HG02973 (cell line): ENCODE measurements around the gene TYW1.
"Not testable (repeated sequence)": the region's sequence is repeated elsewhere in the genome, so short reads cannot be mapped to it uniquely, and the experiment has no call there.

Source experiments
- ATAC-seq: cut with Tn5 transposase; IDR thresholded peaks from one replicate; pipeline ENCODE4 v1.9.1; 2021; ENCODE audit warnings: moderate library complexity; ENCODE audit not compliant: unreplicated experiment

Gene TYW1

GRCh38 chr7:67184912-67185659, 188.5 kb downstream of the TYW1 start:
- not testable (repeated sequence) for ATAC-seq

- ATAC-seq = peak; percentile 86
Observed at GRCh38 chr7:67185660-67186129, 189.1 kb downstream of the TYW1 start.

DNA sequence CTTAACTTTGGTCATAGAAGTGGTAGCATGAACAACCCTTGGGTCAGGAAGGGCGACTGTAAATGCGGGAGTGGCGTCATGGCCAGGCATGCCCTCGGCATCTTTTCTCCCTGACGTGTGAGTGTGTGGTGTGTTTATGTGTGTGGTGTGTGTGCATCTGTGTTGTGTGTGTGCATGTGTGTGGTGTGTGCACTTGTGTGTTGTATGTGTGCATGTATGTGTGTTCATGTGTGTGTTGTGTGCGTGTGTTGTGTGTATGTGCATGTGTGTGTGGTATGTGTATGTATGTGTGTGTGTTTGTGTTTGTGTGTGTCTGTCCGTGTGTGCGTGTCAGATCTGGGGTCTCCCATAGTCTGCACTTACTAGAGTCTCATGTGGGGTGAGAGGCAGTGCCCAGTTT, 192.5 kb downstream of the TYW1 start:
- not testable (repeated sequence) for ATAC-seq

DNA sequence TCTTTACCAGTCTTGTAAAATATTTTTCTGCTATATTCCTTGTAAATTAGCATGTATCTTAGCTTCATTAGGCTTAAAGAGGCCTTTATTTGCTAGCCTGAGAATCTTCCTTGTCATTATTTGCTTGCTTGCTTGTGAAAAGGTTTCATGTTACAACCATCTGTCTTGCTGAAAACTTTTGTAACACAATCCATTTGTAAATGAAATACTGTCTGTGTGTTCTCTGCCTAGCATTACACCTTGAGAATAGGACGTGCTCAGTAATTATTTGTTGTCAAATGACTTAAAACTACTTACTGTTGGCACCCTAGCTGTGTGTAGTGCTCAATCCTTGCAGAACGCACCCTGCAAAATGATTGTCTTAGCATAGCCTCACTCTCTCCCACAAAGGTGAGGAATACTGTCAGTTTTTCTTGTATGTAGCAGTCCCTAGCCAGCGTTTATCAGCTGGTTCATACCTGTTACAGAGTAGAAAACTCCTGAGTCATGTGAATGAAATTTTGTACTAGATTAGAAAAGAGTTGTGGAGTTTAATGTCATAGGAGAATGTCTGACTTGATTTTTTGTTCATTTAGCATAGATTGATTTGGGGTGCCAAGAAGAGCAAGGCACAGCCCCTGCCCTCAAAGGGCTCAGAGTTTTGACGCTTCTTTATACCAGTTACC, 193.3 kb downstream of the TYW1 start:
- not testable (repeated sequence) for ATAC-seq

DNA sequence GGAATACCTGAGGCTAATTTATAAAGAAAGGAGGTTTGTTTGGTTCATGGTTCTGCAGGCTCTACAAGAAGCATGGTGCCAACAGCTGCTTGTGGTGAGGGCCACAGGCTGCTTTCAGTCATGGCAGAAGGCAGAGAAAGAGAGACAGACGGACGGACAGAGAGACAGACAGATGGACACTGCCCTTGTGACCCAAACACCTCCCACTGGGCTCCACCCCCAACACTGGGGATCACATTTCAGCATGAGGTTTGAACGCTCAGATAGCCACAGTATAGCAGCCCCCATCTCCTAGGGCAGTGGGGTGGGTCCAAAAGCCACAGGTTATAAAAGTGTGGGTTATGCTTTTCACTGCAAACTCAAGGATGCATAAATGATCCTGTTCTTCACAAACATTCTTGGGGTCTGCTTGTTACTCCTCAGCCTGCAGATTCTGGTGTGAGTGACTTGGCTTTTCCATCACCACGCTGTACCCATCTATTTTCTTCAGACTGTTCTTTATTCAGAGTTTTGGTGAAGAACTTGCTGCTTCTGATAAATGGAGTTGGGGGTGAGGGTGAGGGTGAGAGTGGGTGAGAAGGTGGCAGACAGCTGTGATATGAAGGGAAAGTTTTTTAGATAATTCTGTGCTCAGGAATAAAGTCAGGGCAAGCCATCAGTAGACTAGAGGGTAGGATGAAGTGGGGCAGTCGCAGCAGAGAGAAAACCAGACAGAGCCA, 194.5 kb downstream of the TYW1 start:
- not testable (repeated sequence) for ATAC-seq

- ATAC-seq = not testable (repeated sequence)
Observed at GRCh38 chr7:67192123-67192702, 195.6 kb downstream of the TYW1 start.

- not testable (repeated sequence) for ATAC-seq
Observed at GRCh38 chr7:67192889-67193613, 196.4 kb downstream of the TYW1 start.

GRCh38 chr7:67196176-67196575, 199.5 kb downstream of the TYW1 start:
- not testable (repeated sequence) for ATAC-seq

DNA sequence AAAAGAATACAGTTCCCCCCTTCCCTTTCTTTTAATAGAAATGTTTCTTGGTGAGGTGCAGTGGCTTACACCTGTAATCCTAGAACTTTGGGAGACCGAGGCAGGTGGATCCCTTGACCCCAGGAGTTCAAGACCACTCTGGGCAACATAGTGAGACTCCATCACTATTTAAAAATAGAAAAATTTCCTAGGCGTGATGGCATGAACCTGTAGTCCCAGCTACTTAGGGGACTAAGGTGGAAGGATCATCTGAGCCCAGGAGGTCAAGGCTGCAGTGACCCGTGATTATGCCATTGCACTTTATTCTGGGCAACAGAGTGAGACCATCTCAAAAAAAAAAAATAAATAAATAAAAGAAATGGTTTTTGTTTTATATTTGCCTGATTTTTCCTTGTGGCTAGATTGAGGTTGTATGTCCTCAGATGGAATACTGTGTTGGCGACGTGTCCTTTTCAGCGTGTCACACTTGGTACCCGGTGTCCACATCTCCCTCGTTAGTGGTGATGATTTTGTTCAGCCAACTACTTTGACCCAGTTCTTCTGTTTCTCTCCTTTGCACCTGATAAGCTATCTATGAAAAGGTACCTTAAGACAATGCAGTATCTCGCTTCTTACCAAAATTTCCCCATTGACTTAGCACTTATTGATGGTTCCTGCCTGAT, 202.4 kb downstream of the TYW1 start:
- ATAC-seq = not testable (repeated sequence)

GRCh38 chr7:67205772-67206171, 209.1 kb downstream of the TYW1 start:
- not testable (repeated sequence) for ATAC-seq

- no peak for ATAC-seq
Observed at GRCh38 chr7:67206452-67206851, 209.8 kb downstream of the TYW1 start.

- not testable (repeated sequence) for ATAC-seq
Observed at GRCh38 chr7:67208656-67209055, 212.0 kb downstream of the TYW1 start.

- no peak for ATAC-seq
Observed at GRCh38 chr7:67209256-67209655, 212.6 kb downstream of the TYW1 start.

DNA sequence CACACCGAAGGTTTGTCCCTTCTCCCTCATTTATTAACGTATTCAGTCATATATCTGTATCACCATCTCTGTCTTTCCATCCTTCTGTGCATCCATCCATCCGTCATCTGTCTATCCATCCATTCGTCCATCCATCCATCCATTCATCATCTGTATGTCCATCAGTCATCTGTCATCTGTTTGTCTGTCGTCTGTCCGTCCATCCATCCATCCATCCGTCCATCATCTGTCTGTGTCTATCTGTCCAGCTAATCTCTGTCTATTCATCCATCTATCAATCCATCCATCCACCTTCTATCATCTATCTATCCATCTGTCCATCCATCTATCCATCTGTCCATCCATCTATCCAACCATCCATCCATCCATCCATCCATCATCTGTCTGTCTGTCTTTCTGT, 213.9 kb downstream of the TYW1 start:
- ATAC-seq = no peak

DNA sequence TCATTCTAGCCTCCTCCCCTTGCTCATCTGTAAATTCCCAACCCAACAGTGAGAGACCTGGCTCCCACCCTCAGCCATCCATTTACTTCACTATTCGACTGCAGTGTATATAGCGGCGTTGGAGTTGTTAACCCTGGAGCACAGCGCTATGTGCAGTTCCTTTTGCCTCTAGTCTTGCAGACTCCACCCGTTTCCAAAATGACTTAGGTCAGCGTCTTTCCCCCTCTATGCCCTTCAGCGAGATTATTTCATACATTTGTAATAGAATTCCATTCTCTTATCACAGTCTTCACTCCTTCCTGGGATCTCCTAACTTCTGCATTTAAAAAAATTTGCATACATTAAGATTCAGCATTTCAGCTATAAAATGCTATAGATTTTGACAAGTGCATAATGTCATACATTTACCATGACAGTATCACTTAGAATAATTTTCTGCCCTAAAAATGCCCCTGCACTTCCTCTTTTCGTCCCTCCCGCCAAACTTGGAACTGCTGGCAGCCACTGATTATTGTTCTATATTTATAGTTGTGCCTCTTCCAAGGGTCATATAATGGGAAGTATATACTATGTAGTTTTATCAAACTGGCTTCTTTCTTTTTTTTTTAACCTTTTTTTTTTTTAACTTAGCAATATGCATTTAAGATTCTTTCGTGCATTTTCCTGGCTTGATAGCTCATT, 215.2 kb downstream of the TYW1 start:
- not testable (repeated sequence) for ATAC-seq

GRCh38 chr7:67213038-67213437, 216.4 kb downstream of the TYW1 start:
- not testable (repeated sequence) for ATAC-seq

DNA sequence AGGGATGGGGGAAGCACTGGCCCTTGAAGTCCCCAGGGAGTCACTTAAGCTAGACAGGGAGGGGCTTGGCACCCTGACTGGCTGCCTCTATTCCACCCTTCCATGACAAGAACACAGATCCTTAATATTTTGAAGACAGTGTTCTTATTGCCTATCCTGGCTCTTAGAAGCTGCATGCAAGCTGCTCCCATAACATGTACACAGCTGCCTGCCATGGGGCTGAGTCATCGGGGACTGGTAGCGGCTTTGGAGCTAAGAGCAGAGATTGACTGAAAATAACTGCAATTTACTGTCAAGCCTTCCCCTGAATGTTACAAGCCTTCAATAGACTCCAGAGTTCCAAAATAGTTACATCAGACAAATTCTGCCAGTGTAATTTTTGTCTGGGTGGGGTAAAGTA, 226.9 kb downstream of the TYW1 start:
- ATAC-seq = not testable (repeated sequence)

DNA sequence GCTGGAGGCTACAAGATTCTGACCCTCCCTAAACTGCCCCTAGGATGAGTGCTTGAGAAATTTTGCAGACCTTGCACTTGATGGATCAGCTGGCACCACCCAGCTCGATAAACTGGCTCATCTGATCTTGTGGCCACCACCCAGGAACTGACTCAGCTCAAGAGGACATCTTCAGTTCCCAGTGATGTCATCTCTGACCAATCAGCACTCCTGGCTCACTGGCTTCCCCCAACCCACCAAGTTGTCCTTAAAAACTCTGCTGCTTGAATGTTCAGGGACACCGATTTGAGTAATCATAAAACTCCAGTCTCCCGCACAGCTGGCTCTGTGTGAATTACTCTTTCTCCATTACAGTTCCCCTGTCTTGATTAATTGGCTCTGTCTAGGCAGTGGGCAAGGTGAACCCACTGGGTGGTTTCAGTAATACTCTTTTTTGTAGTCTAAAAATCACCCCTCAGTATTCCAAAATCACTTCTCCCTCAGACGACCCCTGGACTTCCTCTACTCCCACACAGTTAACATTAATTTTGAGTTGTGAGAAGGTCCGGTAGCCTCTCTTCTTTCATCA, 229.8 kb downstream of the TYW1 start:
- ATAC-seq = not testable (repeated sequence)

DNA sequence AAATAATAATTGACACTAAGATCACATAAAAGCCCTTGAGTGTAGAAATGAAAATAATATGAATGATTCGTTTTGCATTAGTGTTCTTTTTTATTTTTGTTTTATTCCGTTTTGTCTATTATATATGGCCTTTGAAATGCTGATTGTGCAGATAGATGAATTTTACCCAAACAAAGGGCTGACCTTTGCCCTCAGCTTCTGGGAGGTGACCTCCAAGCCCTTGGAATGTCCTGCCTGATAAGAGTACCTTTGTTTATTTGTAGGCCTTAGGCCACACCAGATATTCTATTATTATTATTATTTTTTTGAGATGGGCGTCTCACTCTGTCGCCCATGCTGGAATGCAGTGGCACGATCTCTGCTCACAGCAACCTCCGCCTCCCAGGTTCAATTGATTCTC, 230.3 kb downstream of the TYW1 start:
- not testable (repeated sequence) for ATAC-seq
